K562 (cell line): Measurements from ENCODE around the gene NFIB. TPM values are rescaled to one million over a fixed set of nuclear protein-coding genes. Genes with fewer than 3 reads are reported as not detected.

Experiments
- ATAC-seq: fragments of 200-7000 bp; cut with Tn5 transposase; 3 replicates; pipeline ENCODE4 v1.9.1; 2020; ENCODE audit warnings: moderate library complexity
- BruUV-seq: library from RNA; stranded (reverse); fragments of 400-500 nt; replicated peaks from 2 replicates; lab custom pipeline; 2021; lab: Mats Ljungman, UMichigan
- CTCF ChIA-PET: fragments of 300-600 bp; formaldehyde crosslinking; extraction: SDS; loops from one replicate; lab custom pipeline; 2021; ENCODE audit warnings: low intra/inter-chr PET ratio; lab: Yijun Ruan, JAX
- POLR2A ChIA-PET: fragments of 300-600, 350-650 bp; sonication (Branson Sonifier 250); formaldehyde crosslinking; extraction: SDS; loops from one replicate; lab custom pipeline; 2021; ENCODE audit warnings: antibody characterized with exemption, inconsistent platforms; lab: Yijun Ruan, JAX
- DNase-seq, 4 experiments: peaks; one replicate each; pipeline versions ENCODE4 v3.0.0 to v3.0.0-alpha.2; 2011 to 2018; ENCODE audit warnings: low spot score in 3 of 4, mixed read lengths in 3 of 4; ENCODE audit errors: extremely low read depth in 1 of 4
- FAIRE-seq: peaks from 2 replicates; lab custom pipeline; 2011; peaks lifted over from hg19 to GRCh38; lab: Jason Lieb, UNC
- H2AFZ ChIP-seq: 2 replicates; pipeline ENCODE4 v1.6.0; 2011; ENCODE audit warnings: low read depth, low read length, control low read depth, inconsistent platforms
- H3K27ac ChIP-seq: fragments of 200-600 bp; 3 replicates; pipeline ENCODE4 v1.8.0; 2011; ENCODE audit warnings: low read depth, mild to moderate bottlenecking, control low read depth, inconsistent platforms, low read length, moderate library complexity, mixed read lengths; ENCODE audit errors: extremely low read depth
- H3K27me3 ChIP-seq, 2 experiments: fragments of 300-600 bp in 1 of 2; 2 replicates in 1 of 2; 3 replicates in 1 of 2; pipeline versions ENCODE4 v1.6.0 to v1.8.0; 2011; ENCODE audit warnings: inconsistent platforms in 2 of 2, low read length in 2 of 2, mild to moderate bottlenecking in 1 of 2, mixed read lengths in 1 of 2, moderate library complexity in 1 of 2; ENCODE audit not compliant: control insufficient read depth in 2 of 2, insufficient read depth in 2 of 2
- H3K36me3 ChIP-seq: fragments of 300-600 bp; 3 replicates; pipeline ENCODE4 v1.8.0; 2011; ENCODE audit warnings: mild to moderate bottlenecking, low read length, inconsistent platforms; ENCODE audit not compliant: control insufficient read depth, insufficient read depth
- H3K4me1 ChIP-seq, 2 experiments: fragments of 200-600 bp in 1 of 2; replicated peaks in 1 of 2; 2 replicates in 1 of 2; 3 replicates in 1 of 2; pipeline versions ENCODE4 v1.5.1 to v1.8.0; 2011; ENCODE audit warnings: inconsistent platforms in 2 of 2, low read length in 2 of 2, mild to moderate bottlenecking in 1 of 2, mixed read lengths in 1 of 2, moderate library complexity in 1 of 2; ENCODE audit not compliant: control insufficient read depth in 2 of 2, insufficient read depth in 2 of 2
- H3K4me2 ChIP-seq: 2 replicates; pipeline ENCODE4 v1.6.1; 2011; ENCODE audit warnings: low read length, control low read depth, inconsistent platforms, mixed read lengths; ENCODE audit not compliant: insufficient read depth
- H3K4me3 ChIP-seq: fragments of 200-600 bp; sonication (generic), shearing (Covaris generic); 2 replicates; pipeline ENCODE4 v1.5.1; 2016; ENCODE audit warnings: control low read depth, inconsistent platforms
- H3K79me2 ChIP-seq: fragments of 200-600 bp; 3 replicates; pipeline ENCODE4 v1.8.0; 2011; ENCODE audit warnings: low read length, inconsistent platforms; ENCODE audit not compliant: control insufficient read depth, insufficient read depth
- H3K9ac ChIP-seq, 2 experiments: 2 replicates each; pipeline versions ENCODE4 v1.6.0 to v1.6.1; 2011; ENCODE audit warnings: low read depth in 2 of 2, low read length in 2 of 2, control low read depth in 1 of 2, inconsistent platforms in 1 of 2, mild to moderate bottlenecking in 1 of 2, mixed read lengths in 1 of 2; ENCODE audit not compliant: insufficient read depth in 1 of 2
- H3K9me1 ChIP-seq: one replicate; pipeline ENCODE4 v1.6.0; 2011; ENCODE audit warnings: inconsistent platforms, mild to moderate bottlenecking, low read length, moderate library complexity; ENCODE audit not compliant: control insufficient read depth, insufficient read depth
- H3K9me3 ChIP-seq: replicated peaks from 2 replicates; pipeline ENCODE4 v1.5.1; 2011; ENCODE audit warnings: low read depth, low read length, inconsistent platforms; ENCODE audit not compliant: control insufficient read depth, insufficient read depth
- H4K20me1 ChIP-seq: replicated peaks from 2 replicates; pipeline ENCODE4 v1.6.1; 2011; ENCODE audit warnings: low read length, inconsistent platforms, mixed read lengths; ENCODE audit not compliant: control insufficient read depth, insufficient read depth
- CBX8 ChIP-seq: fragments of 200-600 bp; sonication (generic); IDR thresholded peaks from 2 replicates; pipeline ENCODE4 v1.6.1; 2012; ENCODE audit warnings: borderline replicate concordance, mixed run types, low read depth, mild to moderate bottlenecking, moderate library complexity, mixed read lengths, low read length, control low read depth, inconsistent platforms; ENCODE audit not compliant: poor library complexity, severe bottlenecking; ENCODE audit errors: extremely low read depth
- FOXK2 ChIP-seq, 2 experiments: fragments of 450-650 bp; IDR thresholded peaks in 1 of 2; conservative IDR thresholded peaks in 1 of 2; 2 replicates each; pipeline ENCODE4 v1.6.1; 2016; ENCODE audit warnings: low read depth in 2 of 2, mild to moderate bottlenecking in 1 of 2
- HNRNPLL ChIP-seq: fragments of 200-400 bp; formaldehyde crosslinking; IDR thresholded peaks from 2 replicates; pipeline ENCODE4 v1.6.1; 2017; ENCODE audit warnings: low read length, low read depth, mild to moderate bottlenecking; ENCODE audit not compliant: poor library complexity, severe bottlenecking
- HOXB6 ChIP-seq: fragments of 250-450 bp; sonication (Bioruptor Pico); IDR thresholded peaks from 2 replicates; pipeline ENCODE4 v1.5.1; 2022; ENCODE audit warnings: mild to moderate bottlenecking, borderline replicate concordance
- JUN ChIP-seq, 2 experiments: sonication (generic) in 1 of 2; formaldehyde crosslinking in 1 of 2; IDR thresholded peaks; 2 replicates each; pipeline versions ENCODE4 v1.6.1 to v1.8.0; 2012 to 2022; ENCODE audit warnings: borderline replicate concordance in 2 of 2, mild to moderate bottlenecking in 2 of 2, improper control_type of control experiment in 1 of 2, low read depth in 1 of 2, low read length in 1 of 2, missing genetic modification reagents in 1 of 2
- NR0B1 ChIP-seq: fragments of 450-650 bp; IDR thresholded peaks from one replicate; pipeline ENCODE4 v1.6.1; 2018; ENCODE audit warnings: mild to moderate bottlenecking, moderate library complexity; ENCODE audit not compliant: partially characterized antibody
- RBBP5 ChIP-seq: fragments of 200-600 bp; sonication (generic); IDR thresholded peaks from 2 replicates; pipeline ENCODE4 v1.6.1; 2012; ENCODE audit warnings: borderline replicate concordance, mild to moderate bottlenecking, low read length, control low read depth, inconsistent platforms; ENCODE audit not compliant: insufficient read depth, poor library complexity, severe bottlenecking
- TAF15 ChIP-seq: fragments of 200-400 bp; formaldehyde crosslinking; IDR thresholded peaks from 2 replicates; pipeline ENCODE4 v1.6.1; 2017; ENCODE audit warnings: mild to moderate bottlenecking, low read depth, low read length, moderate library complexity
- THRA ChIP-seq: fragments of 450-650 bp; IDR thresholded peaks from 2 replicates; pipeline ENCODE4 v1.6.1; 2017; ENCODE audit warnings: mild to moderate bottlenecking, moderate library complexity
- ZNF217 ChIP-seq: sonication (generic); formaldehyde crosslinking; IDR thresholded peaks from 2 replicates; pipeline ENCODE4 v1.8.0; 2022; ENCODE audit warnings: mild to moderate bottlenecking, missing genetic modification reagents
- ZNF76 ChIP-seq: fragments of 250-450 bp; sonication (Bioruptor Pico); IDR thresholded peaks from 2 replicates; pipeline ENCODE4 v1.4.0; 2020; ENCODE audit warnings: mild to moderate bottlenecking, moderate library complexity, borderline replicate concordance
- ZNF785 ChIP-seq: fragments of 250-450 bp; sonication (Bioruptor Pico); IDR thresholded peaks from 2 replicates; pipeline ENCODE4 v1.4.0; 2020; ENCODE audit warnings: mild to moderate bottlenecking
- ZNF79 ChIP-seq: fragments of 250-450 bp; sonication (Bioruptor Pico); IDR thresholded peaks from 2 replicates; pipeline ENCODE4 v1.4.0; 2020; ENCODE audit warnings: low read depth, mild to moderate bottlenecking, moderate library complexity
- WGBS: fragments of 100-300 bp; shearing (Covaris generic); methylation state at CpG from one replicate; pipeline ENCODE4 v1.1.6; 2016; ENCODE audit warnings: low coverage, mixed read lengths; ENCODE audit not compliant: insufficient coverage; ENCODE audit errors: missing lambda C conversion rate; 5-methylcytosine and 5-hydroxymethylcytosine counted together
- in situ Hi-C: fragments of 300-500 bp; cut with MboI; formaldehyde crosslinking; loops from 4 replicates; pipeline ENCODE4 v1.15.0; 2018; ENCODE audit warnings: inconsistent platforms, mixed read lengths
- intact Hi-C: fragments of 100-400 bp; cut with micrococcal nuclease; formaldehyde crosslinking; loops from 2 replicates; pipeline ENCODE4 v1.14.2; 2022
- polyA plus RNA-seq, 8 experiments: library from polyadenylated mRNA; depleted of rRNA in 4 of 8; stranded (reverse) in 5 of 8; unstranded in 3 of 8; fragments of >200 nt; fragmentation: Nextera tagmentation in 2 of 8; fragmentation: Illumina TruSeq in 1 of 8; extraction: Ambion mirVana in 2 of 8; extraction: Trizol in 1 of 8; gene quantifications; 2 replicates each; pipeline versions ENCODE4 v1.2.1 to v1.2.3, GENCODE V29; 2011 to 2014; ENCODE audit warnings: inconsistent platforms in 1 of 8, missing spikeins in 1 of 8
- total RNA-seq, 7 experiments: library from RNA; depleted of rRNA in 6 of 7; stranded (reverse); fragments of >200 nt in 6 of 7; fragmentation: Illumina TruSeq in 2 of 7; extraction: Trizol in 2 of 7; gene quantifications; 2 replicates each; pipeline versions ENCODE4 v1.2.1 to v1.2.3, GENCODE V29; 2011 to 2021; ENCODE audit warnings: low replicate concordance in 1 of 7

Gene NFIB
- total and polyA plus RNA-seq, 9 of the 15 experiments (the other 6 are each of a cell fraction or from before 2014, with no cell fraction given) = 1.2 to 3.3 (median 1.9) TPM

- no TSS peak for BruUV-seq
- no peak for ATAC-seq
- Histone ChIP-seq H3K9me3 (no peaks in the 10 kb centered on the region; the same call in 1 of the 2 replicates), H4K20me1 (no peaks in the 10 kb centered on the region), H3K79me2 (no peaks in the 10 kb centered on the region), H3K4me1 (peaks cover 0 to 3% of the 10 kb centered on the region in 2 experiments; a peak in 1 of 5 replicates), H3K4me3 (no peak overlapping the region), H3K4me2 (no peak overlapping the region), H3K9me1 (no peaks in the 10 kb centered on the region), H3K9ac (no peak overlapping the region), H3K36me3 (no peaks in the 10 kb centered on the region), H3K27ac (no peak overlapping the region), H2AFZ (no peak overlapping the region), H3K27me3 (0 out of 5 replicates have a peak, but pooled peaks cover 0 to 6% of the 10 kb centered on the region in 2 experiments)
- ChIA-PET CTCF (no interaction called here), POLR2A (interaction anchor here (0.6 kb wide), 1 partner anchor 1113 kb away, joined by 4 read pairs; no protein-coding TSS in a partner anchor)
- 73% methylated on average over 23 of the region's 43 CpGs for WGBS
- in situ Hi-C loops (no loop called here), intact Hi-C loops (no loop called here)
- TF ChIP-seq ZNF76 (CRISPR knock-in tag) (no peak), NR0B1 (no peak), HNRNPLL (no peak), TAF15 (no peak), CBX8 (no peak), FOXK2 (conservative IDR thresholded peaks at IDR 0.05 in 1 of 2, IDR thresholded peaks at IDR 0.05 in 1 of 2; ENCODE audit: low read depth in 2 of 2) (no peak), JUN (IDR thresholded peaks at IDR 0.05; ENCODE audit: borderline replicate concordance, low read depth, low read length) (no peak), JUN (CRISPR knock-in tag; IDR thresholded peaks at IDR 0.05; ENCODE audit: borderline replicate concordance) (no peak), ZNF79 (CRISPR knock-in tag) (no peak), ZNF785 (CRISPR knock-in tag) (no peak), ZNF217 (CRISPR knock-in tag) (no peak), HOXB6 (CRISPR knock-in tag) (no peak), THRA (no peak), RBBP5 (no peak)
- no peak for DNase-seq
- FAIRE-seq = no peak
These were observed 34.6 kb upstream of the NFIB start for GRCh38 chr9:14348373-14349145.
